Germinal center (tissue), 1 donor: ENCODE measurements around the gene CTRB1.

Source experiments
- DNase-seq: peaks from one replicate; pipeline ENCODE4 v3.0.0; 2012; ENCODE audit warnings: mixed read lengths, low spot score

Gene CTRB1

DNA sequence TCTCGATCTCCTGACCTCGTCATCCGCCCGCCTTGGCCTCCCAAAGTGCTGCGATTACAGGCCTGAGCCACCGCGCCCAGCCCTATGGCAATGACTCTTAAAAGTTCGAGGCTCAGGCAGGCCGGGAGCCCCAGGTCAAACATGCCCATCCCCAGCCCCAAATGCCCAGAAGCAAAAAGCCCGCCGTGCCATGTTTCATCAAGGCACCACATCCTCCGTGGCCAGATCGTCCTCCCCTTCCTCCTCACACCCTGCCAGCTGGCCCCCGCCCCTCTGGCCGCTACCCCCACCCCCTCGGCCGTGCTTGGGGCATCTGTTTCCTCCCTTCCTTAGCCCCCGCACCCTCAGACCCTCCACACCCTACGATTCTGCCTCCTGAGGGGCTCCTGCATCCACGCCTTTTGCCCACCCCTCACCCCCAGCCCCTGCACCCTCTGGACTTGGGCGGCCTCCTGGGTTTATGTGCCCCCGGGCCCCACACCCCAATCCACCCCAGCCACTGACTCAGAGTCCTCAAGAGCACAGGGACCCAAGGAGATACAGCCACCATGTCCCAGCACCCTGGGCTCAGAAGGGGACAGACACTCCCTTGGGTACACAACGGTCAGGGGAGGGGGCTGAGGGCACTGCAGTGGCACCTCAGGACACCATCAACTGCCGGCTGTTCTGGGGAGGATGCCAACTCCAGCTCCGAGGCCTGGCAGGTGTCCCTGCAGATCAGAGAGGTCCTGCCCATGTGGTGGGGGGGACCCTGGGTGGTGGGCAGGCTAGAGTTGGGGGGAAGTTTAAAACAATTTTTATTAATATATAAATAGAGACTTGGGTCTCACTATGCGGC, 7.1 kb downstream of the CTRB1 start:
- DNase-seq: no peak

DNA sequence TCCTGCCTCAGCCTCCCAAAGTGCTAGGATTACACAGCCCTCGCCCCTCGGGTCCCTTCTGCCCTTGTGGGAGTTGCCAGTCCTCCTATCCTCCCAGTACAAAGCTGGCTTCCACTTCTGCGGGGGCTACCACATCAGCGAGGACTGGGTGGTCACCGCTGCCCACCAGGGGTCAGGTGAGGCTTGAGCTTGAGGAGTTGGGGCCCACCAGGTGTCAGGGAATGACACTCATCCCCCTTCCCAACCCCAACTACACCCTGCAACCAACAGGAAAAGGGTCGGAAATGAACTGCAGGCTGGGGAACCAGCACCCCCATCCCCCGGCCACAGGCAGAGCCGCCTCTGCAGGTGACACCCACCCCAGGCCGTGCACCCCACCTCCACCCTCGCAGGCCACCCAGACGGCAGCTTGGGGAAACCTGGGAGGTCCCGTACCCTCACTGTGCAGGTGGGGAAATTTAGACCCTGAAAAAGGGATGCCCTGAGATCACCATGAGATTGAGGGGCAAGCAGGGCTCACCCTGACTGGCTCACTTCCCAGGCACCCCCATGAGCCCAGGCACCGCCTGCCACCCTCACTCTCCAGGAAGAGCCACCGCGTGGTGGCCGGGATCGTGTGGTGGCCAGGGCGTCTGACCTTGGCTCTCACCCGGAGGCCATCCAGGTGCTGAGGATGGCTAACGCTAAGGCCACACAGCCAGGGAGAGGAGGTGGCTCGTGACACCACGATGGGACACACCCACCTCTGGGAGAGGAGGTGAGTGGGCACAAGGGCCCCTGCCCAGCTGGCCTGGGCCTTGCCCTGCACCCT, 8.0 kb downstream of the CTRB1 start:
- DNase-seq: no peak

DNA sequence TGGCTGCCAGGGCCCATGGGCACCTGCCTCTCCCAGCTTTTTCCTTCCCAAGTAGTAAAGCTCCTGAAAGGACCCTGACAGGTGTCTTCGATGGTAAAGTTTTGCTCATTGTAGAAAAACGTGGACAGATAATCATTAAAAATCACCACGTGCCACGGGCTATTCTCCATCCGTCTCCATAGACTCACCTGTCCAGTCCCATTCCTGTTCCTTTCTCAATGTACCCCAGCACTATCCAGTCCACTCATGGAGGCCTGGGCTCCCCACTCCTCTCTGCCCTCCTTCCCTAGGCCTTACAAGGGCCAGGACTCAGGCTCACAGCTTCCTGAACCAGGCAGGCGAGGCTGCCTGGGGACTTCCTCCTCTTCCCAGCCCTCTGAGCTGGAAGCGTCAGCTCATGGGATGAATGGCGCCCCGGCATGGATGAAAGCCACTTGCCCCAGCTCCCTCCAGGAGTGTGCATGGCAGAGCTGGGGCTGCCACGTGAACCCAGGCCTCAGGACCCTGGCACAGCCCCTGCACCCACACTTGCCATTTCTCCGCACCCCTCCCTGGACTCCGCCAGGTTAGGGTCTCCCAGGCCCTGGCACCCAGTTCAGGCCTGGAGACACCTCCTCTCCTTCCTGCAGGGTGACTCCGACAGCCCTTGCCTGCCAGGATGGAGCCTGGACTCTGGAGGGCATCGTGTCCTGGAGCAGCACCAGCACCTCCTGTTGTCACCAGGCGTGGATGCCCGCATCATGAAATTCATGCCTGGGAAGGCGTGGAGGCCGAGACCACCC, 8.8 kb downstream of the CTRB1 start:
- no peak for DNase-seq

DNA sequence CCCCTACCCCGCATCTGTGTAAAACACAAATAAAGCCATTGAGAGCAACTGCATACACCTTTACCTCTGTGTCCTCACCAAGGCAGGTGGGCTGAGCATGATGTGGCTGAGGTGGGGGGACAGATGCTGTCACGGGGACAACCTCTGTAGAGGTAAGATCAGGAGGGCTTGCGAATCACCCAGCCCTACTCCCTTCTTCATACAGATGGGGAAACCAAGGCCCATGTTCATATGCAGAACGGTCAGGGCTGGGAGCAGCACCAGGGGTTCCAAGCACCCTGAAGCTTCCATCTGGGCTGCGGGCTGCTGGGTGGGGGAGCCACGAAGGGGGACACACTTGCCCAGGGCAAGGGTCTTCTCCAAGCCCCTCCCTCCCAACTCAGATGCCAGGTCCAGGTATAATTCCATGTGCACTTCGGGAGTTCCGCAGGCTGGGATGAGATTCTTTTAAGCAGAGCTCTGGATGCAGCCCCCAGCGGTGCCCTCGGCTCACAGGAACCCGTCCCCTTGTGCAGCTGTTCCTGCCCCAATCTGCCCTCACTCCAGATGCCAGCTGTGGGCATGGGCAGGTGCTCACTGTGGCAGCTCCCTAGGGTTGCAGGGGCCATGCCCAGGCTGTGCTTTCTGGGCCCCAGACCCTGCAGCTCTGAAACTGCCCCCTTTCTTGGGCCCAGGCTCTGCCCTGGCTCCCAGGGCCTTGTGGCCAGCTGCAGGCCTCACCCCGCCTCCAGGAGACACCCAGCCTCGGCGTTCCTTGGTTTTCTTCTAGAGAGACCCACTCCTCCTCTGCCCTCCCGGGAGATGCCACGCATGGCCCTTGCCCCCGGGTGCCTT, 9.6 kb downstream of the CTRB1 start:
- no peak for DNase-seq

DNA sequence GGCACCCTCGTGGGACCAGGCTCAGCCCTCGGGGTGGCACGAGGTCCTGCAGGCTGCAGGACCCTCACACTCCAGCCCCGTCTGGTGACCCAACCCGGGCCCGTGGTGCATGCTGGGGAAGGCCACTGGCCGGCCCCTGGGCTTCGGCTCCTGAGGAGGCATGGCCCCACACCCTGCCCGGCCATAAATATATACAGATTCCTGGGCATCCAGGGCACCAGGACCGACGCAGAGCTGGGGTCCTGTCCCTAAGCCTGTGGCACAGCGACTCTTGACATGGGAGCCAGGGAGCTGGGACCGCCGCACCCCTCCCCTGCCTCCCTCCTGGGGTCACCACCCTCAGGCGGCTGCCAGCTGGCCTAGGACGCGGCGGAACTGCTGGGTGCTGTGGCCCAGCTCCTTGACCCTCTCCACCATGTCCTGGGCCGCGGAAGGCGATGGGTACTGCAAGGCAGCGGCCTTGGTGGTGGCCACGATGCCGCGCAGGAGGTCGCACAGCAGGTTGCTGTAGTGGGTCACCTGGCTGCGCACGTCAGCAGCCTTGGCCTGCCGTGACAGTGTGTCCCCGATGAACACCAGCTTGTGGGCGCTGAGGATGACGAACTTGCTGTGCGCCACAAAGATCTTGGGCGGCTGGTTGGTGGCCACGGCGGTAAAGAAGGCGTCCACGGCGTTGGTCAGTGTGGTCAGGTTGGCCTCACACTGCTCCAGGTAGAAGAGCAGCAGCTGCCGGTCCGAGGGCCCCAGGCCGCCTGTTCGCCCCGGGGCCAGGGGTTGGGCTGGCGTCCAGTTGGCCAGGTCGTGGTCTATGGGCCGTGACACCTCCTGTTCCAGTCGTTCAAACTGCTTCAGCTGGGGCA, 10.6 kb downstream of the CTRB1 start:
- no peak for DNase-seq

DNA sequence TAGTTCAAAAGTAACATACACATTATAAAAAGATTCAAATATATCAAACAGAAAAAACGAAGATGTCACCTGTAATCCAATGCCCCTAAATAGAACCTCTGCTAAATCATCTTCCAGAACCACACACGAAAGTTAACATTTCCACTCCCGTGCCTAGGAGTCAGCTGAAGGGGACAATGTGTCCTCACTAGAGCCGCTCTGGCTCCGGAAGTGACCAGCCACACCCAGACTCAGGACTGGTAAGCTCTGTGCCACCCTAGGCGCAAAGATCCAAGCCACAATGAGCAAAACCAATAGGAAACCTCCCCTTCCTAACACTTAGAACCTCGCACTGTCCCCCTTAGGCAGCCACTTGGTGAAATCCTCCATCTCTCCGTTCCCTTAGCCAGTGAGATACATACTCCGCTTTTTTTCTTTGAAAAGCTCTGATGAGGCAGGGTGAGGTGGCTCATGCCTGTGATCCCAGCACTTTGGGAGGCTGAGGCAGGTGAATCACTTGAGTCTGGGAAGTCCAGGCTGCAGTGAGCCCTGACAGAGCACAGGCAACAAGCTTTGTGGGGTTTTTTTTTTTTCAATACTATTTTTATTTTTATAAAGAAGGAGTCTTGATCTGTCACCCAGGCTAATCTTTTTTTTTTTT, 11.8 kb downstream of the CTRB1 start:
- DNase-seq: no peak

DNA sequence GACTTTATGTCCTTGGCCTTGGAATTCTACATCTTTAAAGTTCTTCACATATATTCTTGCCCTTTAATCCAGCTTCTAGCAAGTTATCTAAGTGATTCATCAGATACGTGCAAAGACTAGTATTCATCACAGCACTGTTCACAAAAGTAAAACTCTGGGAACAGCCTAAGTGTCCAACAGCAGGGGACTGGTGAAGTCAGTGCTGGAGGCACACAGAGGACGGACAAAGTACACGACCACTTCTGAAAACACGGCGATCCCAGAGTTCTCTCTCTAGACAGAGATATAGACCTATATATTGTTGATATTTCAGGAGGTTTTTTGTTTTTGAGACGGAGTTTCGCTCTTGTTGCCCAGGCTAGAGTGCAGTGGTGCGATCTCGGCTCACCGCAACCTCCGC, 12.8 kb downstream of the CTRB1 start:
- DNase-seq: no peak

DNA sequence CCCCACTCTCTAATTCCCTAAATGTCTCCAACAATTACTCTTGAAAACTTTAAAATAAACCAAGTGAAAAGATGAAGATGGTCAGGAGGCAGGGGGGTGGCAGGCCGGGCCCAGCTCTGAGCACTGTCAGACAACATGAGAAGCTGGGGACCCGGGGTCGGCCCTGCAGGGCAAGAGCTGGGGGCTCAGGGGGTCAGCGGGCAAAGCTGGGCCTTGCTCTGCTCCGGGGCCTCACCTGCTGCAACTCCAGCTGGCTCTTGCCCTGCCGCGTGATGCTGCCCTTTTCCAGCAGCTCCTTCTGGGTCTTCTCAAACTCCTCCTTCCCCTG, 14.8 kb downstream of the CTRB1 start:
- DNase-seq: no peak

DNA sequence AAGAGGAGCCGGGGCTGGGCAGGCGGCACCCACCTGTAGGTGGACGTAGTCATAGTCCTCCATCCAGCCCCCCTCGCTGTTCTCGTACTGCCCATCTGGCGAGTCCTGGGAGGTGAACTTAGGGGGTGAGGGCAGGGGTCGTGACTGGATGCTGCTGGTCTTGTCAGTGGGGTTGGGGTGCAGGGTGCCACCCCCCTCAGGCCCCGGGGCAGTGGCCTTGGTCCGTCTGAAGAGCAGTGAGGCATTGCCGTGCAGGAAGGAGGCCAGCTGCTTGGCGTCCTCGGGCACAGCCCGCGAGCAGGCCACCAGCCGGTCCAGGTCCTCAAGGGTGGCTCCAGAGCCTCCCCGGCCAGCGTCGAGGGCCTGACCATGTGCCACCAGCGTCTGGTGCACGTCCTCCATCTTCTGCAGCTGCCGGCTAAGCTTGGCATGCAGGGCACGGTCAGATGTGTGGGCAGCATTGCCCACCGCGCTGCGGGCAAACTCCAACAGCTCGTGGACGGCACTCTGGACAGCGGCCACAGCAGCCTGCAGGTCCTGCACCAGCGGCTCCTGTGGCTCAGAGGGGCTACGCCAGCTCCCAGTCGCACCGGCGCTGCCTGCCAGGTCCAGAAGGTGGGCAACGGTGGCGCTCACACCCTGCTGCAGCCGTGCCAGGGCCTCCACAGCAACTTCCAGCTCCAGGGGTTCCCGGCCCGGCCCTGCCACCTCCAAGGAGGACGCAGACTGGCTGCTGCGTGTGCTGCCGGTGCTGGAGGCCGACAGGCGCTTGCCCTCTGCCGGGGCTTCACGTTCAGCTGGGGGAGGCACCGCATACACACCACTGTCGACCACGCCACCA, 16.3 kb downstream of the CTRB1 start:
- no peak for DNase-seq

DNA sequence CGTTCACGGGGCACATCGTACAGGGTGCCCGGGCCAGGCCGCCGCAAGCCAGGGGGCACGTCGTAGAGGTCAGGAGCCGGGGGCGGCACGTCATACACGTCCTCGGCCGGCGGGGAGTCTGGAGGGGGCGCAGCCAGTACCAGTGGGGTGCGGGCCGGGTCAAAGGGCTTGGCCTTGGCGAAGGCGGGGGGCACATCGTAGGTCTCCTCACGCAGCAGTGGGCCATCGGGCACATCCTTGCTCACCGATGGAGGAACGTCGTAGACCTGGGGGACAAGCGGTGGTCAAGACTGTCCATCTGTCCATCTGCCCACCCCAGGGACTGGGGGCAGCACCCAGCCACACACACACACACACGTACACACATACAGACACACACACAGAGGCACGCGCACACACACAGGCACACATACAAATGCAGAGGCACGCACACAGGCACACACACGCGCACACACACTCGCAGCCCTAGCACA, 17.0 kb downstream of the CTRB1 start:
- no peak for DNase-seq

DNA sequence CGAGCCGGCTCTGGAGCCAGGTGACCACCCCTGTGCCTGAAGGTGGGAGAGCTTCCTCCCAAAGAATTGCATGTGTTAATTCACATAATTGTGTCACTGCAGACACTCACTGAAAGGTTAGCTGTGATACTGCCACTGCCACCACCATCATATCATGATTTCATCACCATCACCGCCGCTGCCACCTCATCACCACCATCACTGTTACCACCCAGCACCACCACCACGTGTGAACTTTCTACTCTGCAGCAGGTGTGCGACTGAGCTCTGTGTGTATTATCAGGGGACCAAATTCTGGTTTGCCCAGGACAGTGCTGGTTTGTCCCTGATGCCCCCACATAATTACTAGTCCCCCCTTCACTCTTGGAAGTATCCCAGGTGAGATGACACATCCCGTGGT, 17.4 kb downstream of the CTRB1 start:
- no peak for DNase-seq

DNA sequence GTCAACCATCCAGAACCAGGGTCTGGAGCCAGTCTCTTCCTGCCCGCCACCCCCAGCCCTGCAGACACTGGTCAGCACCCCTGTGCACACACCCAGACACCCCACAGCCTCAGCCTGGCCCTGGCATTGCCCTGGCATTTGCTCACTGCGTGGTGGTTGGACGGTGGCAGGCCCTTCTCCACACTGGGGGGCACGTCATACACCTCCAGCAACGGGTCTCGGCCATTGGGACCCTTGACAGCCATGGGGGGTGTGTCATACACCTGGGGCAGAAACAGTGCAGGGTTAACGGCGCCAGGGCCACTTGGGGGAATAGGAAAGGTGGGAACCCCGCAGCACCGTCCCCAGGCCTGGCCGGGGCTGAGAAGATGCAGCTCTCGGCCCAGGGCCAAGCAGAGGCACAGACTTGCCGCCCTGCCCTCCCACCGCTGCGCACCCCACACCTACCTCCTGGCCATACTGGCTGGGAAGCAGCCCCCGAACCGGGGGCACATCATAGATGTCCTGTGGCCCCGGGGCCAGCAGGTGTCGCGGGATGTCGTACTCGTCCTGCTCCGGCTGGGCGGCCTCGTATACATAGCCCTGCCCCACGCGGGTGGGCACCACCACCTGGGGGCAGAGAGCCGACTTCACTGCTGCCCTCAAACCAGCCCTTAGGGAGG, 18.1 kb downstream of the CTRB1 start:
- no peak for DNase-seq

DNA sequence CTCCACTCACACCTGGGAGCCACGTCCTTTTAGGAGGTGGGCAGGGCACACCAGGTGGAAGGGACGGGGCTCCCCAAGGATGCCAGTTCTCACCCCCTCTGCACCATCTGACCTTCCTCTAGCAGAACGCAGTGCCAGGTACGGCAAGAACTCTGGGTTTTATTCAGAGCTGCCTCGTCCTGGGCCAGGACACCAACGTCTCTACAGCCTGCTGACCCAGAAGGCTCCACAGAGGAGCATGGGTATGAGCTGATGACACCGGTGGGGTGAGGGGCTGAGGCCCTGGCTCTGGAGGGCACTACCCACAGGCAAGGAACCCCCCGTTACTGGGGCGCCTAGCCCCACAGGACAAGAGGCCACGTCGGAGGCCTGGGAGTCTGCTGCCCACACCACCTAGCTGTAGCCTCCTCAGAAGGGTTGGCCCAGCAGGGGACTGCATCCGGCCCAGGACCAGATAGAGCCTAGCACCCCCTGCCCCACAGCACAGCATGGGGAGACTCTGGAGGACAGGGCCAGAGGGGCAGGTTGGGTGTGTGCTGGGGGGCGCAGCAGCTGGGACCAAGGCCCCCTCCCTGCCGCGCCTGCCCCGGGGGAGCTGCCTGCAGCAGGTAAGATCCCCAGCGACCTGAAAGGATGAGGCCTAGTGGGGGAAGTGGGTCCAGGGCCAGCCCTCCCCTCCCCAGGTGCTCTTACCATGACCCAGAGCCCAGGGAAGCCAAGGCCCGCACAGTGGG, 18.8 kb downstream of the CTRB1 start:
- no peak for DNase-seq

DNA sequence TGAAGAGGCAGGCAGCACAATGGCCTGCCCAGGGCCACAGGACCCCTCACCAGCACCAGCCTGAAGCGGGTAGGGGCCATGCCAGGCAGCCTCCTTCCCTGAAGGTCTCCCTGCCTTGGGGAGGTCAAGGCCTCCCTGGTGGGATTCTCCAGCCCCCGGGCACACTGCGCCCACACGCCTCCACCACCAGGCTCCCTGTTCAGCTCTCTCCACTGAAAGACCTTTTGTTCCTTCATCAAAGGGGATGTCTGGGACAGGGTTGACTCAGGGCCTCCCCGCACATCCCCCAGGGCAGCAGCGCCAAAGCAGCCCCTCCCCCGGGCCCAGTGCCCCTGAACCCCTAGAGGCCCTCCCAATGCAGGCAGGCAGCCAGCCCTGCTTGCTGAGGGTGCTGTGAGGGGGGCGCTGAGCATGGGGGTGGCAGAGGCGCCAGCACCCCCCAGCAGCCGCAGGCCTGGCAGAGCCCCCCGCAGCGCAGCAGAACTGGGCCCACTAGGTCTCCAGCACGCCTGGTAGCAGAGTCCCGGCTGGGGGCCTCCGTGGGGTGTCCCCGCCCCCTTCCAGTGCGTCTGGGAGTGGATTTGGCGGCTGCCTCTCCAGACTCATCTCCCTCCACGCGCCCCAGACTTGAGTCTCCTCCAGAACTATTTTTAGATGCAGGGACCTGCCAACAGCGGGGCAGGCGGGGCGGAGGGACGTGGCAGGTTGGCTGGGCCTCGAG, 19.5 kb downstream of the CTRB1 start:
- no peak for DNase-seq

DNA sequence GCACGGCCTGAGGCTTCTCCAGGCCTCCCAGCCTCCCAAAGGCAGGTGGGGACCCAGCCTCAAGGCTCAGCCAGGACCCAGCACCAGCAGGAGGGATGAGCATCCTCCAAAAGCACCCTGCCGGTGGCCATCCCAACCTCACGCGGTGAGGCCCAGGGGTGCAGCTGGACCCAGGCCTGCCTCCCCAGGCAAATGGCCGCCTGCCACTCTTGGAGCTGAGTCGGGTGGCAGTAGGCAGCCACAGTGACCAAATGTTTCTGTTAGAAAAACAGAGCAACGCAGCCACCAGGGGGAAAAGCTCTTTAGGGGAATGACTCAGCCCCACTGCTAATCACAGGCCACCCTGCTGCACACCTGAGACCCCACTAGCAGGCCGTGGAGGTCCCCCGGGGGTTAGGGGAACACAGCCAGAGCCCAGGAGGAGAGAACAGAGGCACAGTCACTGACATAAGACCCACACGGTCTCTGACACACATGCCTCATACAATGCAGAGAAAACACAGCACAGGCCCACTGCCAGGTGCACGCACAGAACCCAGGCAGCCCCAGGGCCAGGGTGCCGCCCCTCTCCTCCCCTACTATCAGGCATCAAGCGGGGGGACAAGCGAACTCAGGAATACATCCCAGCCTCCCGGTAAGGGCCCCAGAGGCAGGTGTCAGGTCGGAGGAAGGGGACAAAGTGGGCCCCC, 20.2 kb downstream of the CTRB1 start:
- no peak for DNase-seq

DNA sequence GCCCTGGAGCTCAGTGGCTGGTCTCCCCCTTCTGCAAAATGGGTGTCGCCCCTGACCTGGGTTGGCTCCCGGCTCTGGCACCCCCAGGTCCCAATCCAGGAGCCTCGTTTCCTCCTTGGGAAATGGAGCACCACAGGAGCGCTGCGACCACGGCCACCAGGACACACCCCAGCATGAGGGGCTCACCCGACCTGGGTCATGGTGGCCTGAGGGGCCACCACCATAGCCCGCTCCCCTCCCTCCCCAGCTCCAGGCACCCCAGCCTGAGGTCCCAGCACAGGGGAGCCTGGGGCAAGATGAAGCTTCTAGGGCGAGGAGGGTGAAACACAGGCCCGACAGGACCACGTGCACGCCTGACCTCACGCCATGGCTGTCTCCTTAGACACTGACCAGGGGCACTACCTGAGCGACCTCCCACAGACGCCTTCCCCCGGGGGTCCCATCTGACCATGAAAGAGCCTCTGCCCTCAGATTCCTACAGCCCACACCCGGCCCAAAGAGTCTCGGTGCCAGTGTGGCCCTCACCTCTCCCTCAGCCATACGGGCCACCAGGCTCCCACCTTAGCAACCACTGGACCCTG, 20.8 kb downstream of the CTRB1 start:
- DNase-seq: no peak
